Loucy (cell line): Measurements from ENCODE around the gene ALG8.

ENCODE experiments used
- EZH2phosphoT487 ChIP-seq: fragments of 200-600 bp; IDR thresholded peaks from 2 replicates; pipeline ENCODE4 v1.6.1; 2018; ENCODE audit warnings: antibody characterized with exemption, mild to moderate bottlenecking, moderate library complexity, borderline replicate concordance
- TF ChIP-seq, protein P1 (sequence below): fragments of 200-600 bp; sonication (generic); conservative IDR thresholded peaks from 2 replicates; pipeline ENCODE4 v1.5.1; 2014; ENCODE audit warnings: mild to moderate bottlenecking, antibody characterized with exemption, low read length

DNA sequence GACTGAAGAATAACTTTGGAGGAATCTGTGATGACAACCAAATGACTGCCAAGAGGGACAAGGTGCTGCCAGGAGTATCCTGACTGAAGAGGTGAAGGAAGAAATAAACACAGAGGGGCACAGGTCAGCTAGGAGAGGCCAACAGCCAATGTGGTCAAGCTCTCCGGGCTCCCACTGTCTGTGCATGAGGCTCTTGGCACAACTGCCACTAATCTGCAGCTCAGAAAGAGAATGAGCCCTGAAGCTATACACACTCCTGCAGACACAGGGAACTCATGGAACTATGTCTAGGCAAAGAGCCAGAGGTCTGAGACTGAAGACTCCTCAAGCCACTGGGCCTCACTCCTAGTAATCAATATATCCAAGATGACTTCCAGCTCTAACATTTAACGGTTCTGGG, 68.8 kb downstream of the ALG8 start:
- TF ChIP-seq, protein P1, sequence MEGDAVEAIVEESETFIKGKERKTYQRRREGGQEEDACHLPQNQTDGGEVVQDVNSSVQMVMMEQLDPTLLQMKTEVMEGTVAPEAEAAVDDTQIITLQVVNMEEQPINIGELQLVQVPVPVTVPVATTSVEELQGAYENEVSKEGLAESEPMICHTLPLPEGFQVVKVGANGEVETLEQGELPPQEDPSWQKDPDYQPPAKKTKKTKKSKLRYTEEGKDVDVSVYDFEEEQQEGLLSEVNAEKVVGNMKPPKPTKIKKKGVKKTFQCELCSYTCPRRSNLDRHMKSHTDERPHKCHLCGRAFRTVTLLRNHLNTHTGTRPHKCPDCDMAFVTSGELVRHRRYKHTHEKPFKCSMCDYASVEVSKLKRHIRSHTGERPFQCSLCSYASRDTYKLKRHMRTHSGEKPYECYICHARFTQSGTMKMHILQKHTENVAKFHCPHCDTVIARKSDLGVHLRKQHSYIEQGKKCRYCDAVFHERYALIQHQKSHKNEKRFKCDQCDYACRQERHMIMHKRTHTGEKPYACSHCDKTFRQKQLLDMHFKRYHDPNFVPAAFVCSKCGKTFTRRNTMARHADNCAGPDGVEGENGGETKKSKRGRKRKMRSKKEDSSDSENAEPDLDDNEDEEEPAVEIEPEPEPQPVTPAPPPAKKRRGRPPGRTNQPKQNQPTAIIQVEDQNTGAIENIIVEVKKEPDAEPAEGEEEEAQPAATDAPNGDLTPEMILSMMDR, result no peak
- no peak for TF ChIP-seq EZH2phosphoT487
